Endothelial cell of umbilical vein (primary cell): ENCODE results near the gene PLXNA4. TPM values are rescaled to one million over a fixed set of nuclear protein-coding genes. Genes with fewer than 3 reads are reported as not detected.

Experiments used
- BruUV-seq: library from RNA; stranded (reverse); fragments of 400-500 nt; replicated peaks from 2 replicates; lab custom pipeline; 2021; lab: Mats Ljungman, UMichigan
- CTCF ChIA-PET: fragments of 300-600, 350-600 bp; sonication (Branson Sonifier 250); formaldehyde crosslinking; loops from one replicate; lab custom pipeline; 2021; ENCODE audit warnings: antibody characterized with exemption, inconsistent platforms; lab: Charles Lee
- POLR2A ChIA-PET: fragments of 300-600, 350-600 bp; sonication (Branson Sonifier 250); formaldehyde crosslinking; loops from one replicate; lab custom pipeline; 2021; ENCODE audit warnings: antibody characterized with exemption, inconsistent platforms; lab: Charles Lee
- DNase-seq: peaks from one replicate; pipeline ENCODE4 v3.0.0-alpha.2; 2011; ENCODE audit warnings: low read depth, low spot score
- FAIRE-seq: peaks from 2 replicates; lab custom pipeline; 2011; peaks lifted over from hg19 to GRCh38; lab: Jason Lieb, UNC
- H2AFZ ChIP-seq: 2 replicates; pipeline ENCODE4 v1.6.0; 2012; ENCODE audit warnings: low read depth, low read length, control low read depth, inconsistent platforms
- H3K27ac ChIP-seq: 2 replicates; pipeline ENCODE4 v1.5.1; 2011; ENCODE audit warnings: low read depth, mild to moderate bottlenecking, control low read depth, low read length, moderate library complexity; ENCODE audit not compliant: insufficient read depth
- H3K27me3 ChIP-seq, 2 experiments: 2 replicates each; pipeline versions ENCODE4 v1.6.0 to v1.6.1; 2011; ENCODE audit warnings: low read length in 2 of 2, mixed read lengths in 1 of 2; ENCODE audit not compliant: control insufficient read depth in 2 of 2, insufficient read depth in 2 of 2
- H3K36me3 ChIP-seq, 2 experiments: 2 replicates in 1 of 2; 3 replicates in 1 of 2; pipeline ENCODE4 v1.5.1; 2011; ENCODE audit warnings: low read length in 2 of 2, mild to moderate bottlenecking in 1 of 2, moderate library complexity in 1 of 2; ENCODE audit not compliant: control insufficient read depth in 2 of 2, insufficient read depth in 2 of 2; ENCODE audit errors: extremely low read depth in 1 of 2
- H3K4me1 ChIP-seq: 3 replicates; pipeline ENCODE4 v1.5.1; 2011; ENCODE audit warnings: mild to moderate bottlenecking, low read length; ENCODE audit not compliant: control insufficient read depth, insufficient read depth; ENCODE audit errors: extremely low read depth
- H3K4me2 ChIP-seq: 2 replicates; pipeline ENCODE4 v1.6.1; 2011; ENCODE audit warnings: low read length, control low read depth, mixed read lengths; ENCODE audit not compliant: insufficient read depth
- H3K4me3 ChIP-seq, 3 experiments: fragments of 200-600 bp in 1 of 3; sonication (generic), shearing (Covaris generic) in 1 of 3; replicated peaks in 1 of 3; 2 replicates each; pipeline ENCODE4 v1.5.1; 2011 to 2016; ENCODE audit warnings: control low read depth in 3 of 3, low read length in 3 of 3, mild to moderate bottlenecking in 2 of 3, inconsistent platforms in 1 of 3, low read depth in 1 of 3, moderate library complexity in 1 of 3; ENCODE audit not compliant: insufficient read depth in 1 of 3
- H3K79me2 ChIP-seq: 2 replicates; pipeline ENCODE4 v1.6.0; 2012; ENCODE audit warnings: low read length, inconsistent platforms; ENCODE audit not compliant: control insufficient read depth, insufficient read depth
- H3K9ac ChIP-seq: replicated peaks from 2 replicates; pipeline ENCODE3; 2011; ENCODE audit warnings: low read length, control low read depth; ENCODE audit not compliant: insufficient read depth; ENCODE audit errors: extremely low read depth
- H3K9me1 ChIP-seq: replicated peaks from 3 replicates; pipeline ENCODE4 v1.6.0; 2011; ENCODE audit warnings: mild to moderate bottlenecking, low read length; ENCODE audit not compliant: control insufficient read depth, insufficient read depth; ENCODE audit errors: extremely low read depth
- H3K9me3 ChIP-seq: replicated peaks from 2 replicates; pipeline ENCODE4 v1.5.1; 2012; ENCODE audit warnings: low read length, inconsistent platforms; ENCODE audit not compliant: control insufficient read depth, insufficient read depth
- H4K20me1 ChIP-seq: replicated peaks from 2 replicates; pipeline ENCODE3; 2011; ENCODE audit warnings: mild to moderate bottlenecking, low read length; ENCODE audit not compliant: control insufficient read depth, insufficient read depth; ENCODE audit errors: extremely low read depth
- EZH2 ChIP-seq: IDR thresholded peaks from 2 replicates; pipeline ENCODE4 v1.6.1; 2012; ENCODE audit warnings: borderline replicate concordance, low read depth, mild to moderate bottlenecking, moderate library complexity, low read length, inconsistent platforms; ENCODE audit not compliant: severe bottlenecking
- FOS ChIP-seq: IDR thresholded peaks from 2 replicates; pipeline ENCODE4 v1.6.1; 2011; ENCODE audit warnings: mild to moderate bottlenecking, low read length, moderate library complexity, borderline replicate concordance; ENCODE audit not compliant: insufficient read depth
- GATA2 ChIP-seq: IDR thresholded peaks from 2 replicates; pipeline ENCODE4 v1.7.0; 2011; ENCODE audit warnings: low read depth, mild to moderate bottlenecking, moderate library complexity, mixed read lengths, low read length; ENCODE audit not compliant: insufficient read length, insufficient read depth
- JUN ChIP-seq: IDR thresholded peaks from 2 replicates; pipeline ENCODE4 v1.6.1; 2011; ENCODE audit warnings: borderline replicate concordance, low read depth; ENCODE audit not compliant: insufficient read length, insufficient read depth
- MYC ChIP-seq: IDR thresholded peaks from one replicate; pipeline ENCODE4 v1.6.1; 2011; ENCODE audit warnings: mild to moderate bottlenecking, low read depth, low read length
- POLR2A ChIP-seq: IDR thresholded peaks from 2 replicates; pipeline ENCODE4 v1.6.1; 2012; ENCODE audit warnings: low read depth, mild to moderate bottlenecking, control low read depth, low read length
- POLR2AphosphoS5 ChIP-seq: IDR thresholded peaks from 2 replicates; pipeline ENCODE4 v1.6.1; 2012; ENCODE audit warnings: low read depth, mild to moderate bottlenecking, control low read depth, low read length, moderate library complexity; ENCODE audit not compliant: insufficient read depth
- dilution Hi-C: fragments of 300-500 bp; cut with MboI; formaldehyde crosslinking; loops from one replicate; pipeline ENCODE4 v1.15.0; 2019; ENCODE audit warnings: low sequenced_read_pairs; ENCODE audit not compliant: extremely low pct_ligation_motif_present
- intact Hi-C: fragments of 100-400 bp; cut with micrococcal nuclease; formaldehyde crosslinking; loops from one replicate; pipeline ENCODE4 v1.10.0; 2022
- polyA plus RNA-seq, 4 experiments: library from polyadenylated mRNA; depleted of rRNA in 3 of 4; stranded (reverse) in 3 of 4; unstranded in 1 of 4; fragments of >200 nt; gene quantifications; 2 replicates each; pipeline versions ENCODE4 v1.2.1 to v1.2.3, GENCODE V29; 2011 to 2012; ENCODE audit warnings: missing spikeins in 1 of 4
- total RNA-seq: library from RNA; stranded (reverse); gene quantifications from 2 replicates; pipeline ENCODE4 v1.2.3, GENCODE V29; 2021
- TF ChIP-seq, protein P1 (sequence below), 2 donors: IDR thresholded peaks; 1 replicate in 1 of 2; 2 replicates in 1 of 2; pipeline ENCODE4 v1.5.1; 2011; ENCODE audit warnings: low read length in 2 of 2, mild to moderate bottlenecking in 2 of 2, moderate library complexity in 2 of 2, control low read depth in 1 of 2, inconsistent platforms in 1 of 2, low read depth in 1 of 2; ENCODE audit not compliant: insufficient read depth in 1 of 2; ENCODE audit errors: extremely low read depth in 1 of 2
- TF ChIP-seq, protein P2 (sequence below): IDR thresholded peaks from 2 replicates; pipeline ENCODE4 v1.6.1; 2011; ENCODE audit not compliant: insufficient read depth, insufficient read length

PLXNA4 gene
- total and polyA plus RNA-seq, 2 donors (not counting 3 experiments of a cell fraction or from before 2014, with no cell fraction given), result 12.1 to 20.4 TPM

DNA sequence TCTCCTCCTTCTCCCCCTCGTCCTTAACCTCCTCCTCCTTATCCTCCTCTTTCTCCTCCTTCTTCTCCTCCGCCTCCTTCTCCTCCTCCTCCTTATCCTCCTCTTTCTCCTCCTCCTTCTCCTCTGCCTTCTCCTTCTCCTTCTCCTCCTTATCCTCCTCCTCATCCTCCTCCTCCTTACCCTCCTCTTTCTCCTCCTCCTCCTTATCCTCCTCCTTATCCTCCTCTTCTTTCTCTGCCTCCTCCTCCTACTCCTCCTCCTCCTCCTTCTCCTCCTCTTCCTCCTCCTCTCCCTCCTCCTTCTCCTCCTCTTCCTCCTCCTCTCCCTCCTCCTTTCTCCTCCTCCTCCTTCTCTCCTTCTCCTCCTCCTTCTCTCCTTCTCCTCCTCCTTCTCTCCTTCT, 14.5 kb downstream of the PLXNA4 start:
- dilution Hi-C loops (no loop called here), intact Hi-C loops (no loop called here)
- ChIA-PET POLR2A (no interaction called here), CTCF (no interaction called here)
- no peak overlapping the region for H3K4me2 ChIP-seq
- no peak for FAIRE-seq
- TF ChIP-seq MYC, result no peak
- no peak for TF ChIP-seq EZH2
- TF ChIP-seq JUN, result no peak
- TF ChIP-seq POLR2A, result no peak
- TF ChIP-seq, protein P1, sequence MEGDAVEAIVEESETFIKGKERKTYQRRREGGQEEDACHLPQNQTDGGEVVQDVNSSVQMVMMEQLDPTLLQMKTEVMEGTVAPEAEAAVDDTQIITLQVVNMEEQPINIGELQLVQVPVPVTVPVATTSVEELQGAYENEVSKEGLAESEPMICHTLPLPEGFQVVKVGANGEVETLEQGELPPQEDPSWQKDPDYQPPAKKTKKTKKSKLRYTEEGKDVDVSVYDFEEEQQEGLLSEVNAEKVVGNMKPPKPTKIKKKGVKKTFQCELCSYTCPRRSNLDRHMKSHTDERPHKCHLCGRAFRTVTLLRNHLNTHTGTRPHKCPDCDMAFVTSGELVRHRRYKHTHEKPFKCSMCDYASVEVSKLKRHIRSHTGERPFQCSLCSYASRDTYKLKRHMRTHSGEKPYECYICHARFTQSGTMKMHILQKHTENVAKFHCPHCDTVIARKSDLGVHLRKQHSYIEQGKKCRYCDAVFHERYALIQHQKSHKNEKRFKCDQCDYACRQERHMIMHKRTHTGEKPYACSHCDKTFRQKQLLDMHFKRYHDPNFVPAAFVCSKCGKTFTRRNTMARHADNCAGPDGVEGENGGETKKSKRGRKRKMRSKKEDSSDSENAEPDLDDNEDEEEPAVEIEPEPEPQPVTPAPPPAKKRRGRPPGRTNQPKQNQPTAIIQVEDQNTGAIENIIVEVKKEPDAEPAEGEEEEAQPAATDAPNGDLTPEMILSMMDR (IDR thresholded peaks at IDR 0.05; ENCODE audit: extremely low read depth in 1 of 2, insufficient read depth in 1 of 2, low read depth in 1 of 2, low read length in 2 of 2), result no peak
- TF ChIP-seq POLR2AphosphoS5, result no peak
- TF ChIP-seq FOS, result no peak
- TF ChIP-seq GATA2, result no peak
- TF ChIP-seq, protein P2, sequence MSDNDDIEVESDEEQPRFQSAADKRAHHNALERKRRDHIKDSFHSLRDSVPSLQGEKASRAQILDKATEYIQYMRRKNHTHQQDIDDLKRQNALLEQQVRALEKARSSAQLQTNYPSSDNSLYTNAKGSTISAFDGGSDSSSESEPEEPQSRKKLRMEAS, result no peak
- H3K9me3 ChIP-seq, result no peaks in the 10 kb centered on the region
- no peak for DNase-seq
- H3K27ac ChIP-seq, result no peak overlapping the region
- H2AFZ ChIP-seq, result no peak overlapping the region
- H3K4me1 ChIP-seq, result no peaks in the 10 kb centered on the region
- BruUV-seq, result no TSS peak
- no peaks in the 10 kb centered on the region for H3K79me2 ChIP-seq
- no peak overlapping the region for H3K4me3 ChIP-seq
- no peaks in the 10 kb centered on the region for H4K20me1 ChIP-seq
- no peaks in the 10 kb centered on the region for H3K36me3 ChIP-seq
- no peaks in the 10 kb centered on the region for H3K9me1 ChIP-seq
- no peaks in the 10 kb centered on the region for H3K27me3 ChIP-seq
- no peak overlapping the region for H3K9ac ChIP-seq
